Measurements from ENCODE around the gene POMT1.
A peak's percentile ranks its signal among the peaks of the same experiment; 100 is the strongest.

Gene POMT1

GRCh38 chr9:131496844-131497405 is 5.8 kb upstream of the POMT1 start:
- no peak for DNase-seq

GRCh38 chr9:131499254-131499767 is 3.4 kb upstream of the POMT1 start:
- no peak for DNase-seq

GRCh38 chr9:131500377-131500776 is 2.3 kb upstream of the POMT1 start:
- no peak for DNase-seq

DNA sequence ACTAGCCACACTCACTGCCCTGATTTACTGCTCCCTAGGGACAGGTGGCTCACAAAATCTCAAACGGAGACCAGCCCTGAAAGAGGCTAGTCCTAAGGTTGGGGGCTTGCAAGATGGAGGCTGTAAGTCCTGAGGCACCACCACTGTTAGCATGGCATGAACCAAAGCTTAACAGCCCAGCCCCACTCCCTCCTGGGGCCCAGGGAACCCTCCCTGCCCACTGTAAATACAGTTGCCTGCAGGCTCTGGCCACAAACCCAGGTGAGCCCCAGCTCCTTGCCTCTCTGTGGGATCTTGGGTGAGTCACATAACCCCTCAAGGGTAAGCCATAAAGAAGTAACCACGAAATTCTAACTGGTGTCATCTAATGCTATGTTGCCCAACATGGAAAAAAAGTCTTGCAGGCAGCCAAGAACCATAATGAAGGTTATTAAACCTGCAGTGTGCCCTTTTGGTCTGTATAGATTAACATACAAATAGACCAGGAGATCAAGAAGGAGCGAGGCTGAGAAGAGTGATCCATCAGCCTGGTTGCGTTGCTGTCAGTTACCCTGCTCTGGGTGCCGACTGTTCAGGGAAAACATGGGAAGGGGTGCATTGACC is 1.7 kb upstream of the POMT1 start:
- DNase-seq: no peak

- DNase-seq: peak; percentile 62
Measured at GRCh38 chr9:131503626-131504465, 1.1 kb downstream of the POMT1 start.

GRCh38 chr9:131505012-131505411 is 2.3 kb downstream of the POMT1 start:
- DNase-seq: no peak

- no peak for DNase-seq
Measured at GRCh38 chr9:131511416-131511815, 8.7 kb downstream of the POMT1 start.

DNA sequence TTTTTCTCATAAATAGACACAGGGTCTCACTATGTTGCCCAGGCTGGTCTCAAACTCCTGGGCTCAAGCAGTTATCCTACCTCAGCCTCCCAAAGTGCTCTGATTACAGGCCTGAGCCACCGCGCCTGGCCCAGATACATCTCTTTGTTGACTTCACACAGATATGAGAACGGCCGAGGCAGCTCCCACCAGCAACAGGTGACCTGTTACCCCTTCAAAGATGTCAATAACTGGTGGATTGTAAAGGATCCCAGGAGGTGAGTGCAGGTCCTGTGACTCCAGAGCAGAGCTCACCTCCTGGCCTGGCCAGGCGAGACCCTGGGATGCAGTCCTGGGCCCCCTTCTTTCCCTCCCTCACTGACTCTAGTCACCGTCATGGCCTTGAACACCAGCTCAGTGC is 9.2 kb downstream of the POMT1 start:
- no peak for DNase-seq

GRCh38 chr9:131513177-131513576 is 10.5 kb downstream of the POMT1 start:
- no peak for DNase-seq

DNA sequence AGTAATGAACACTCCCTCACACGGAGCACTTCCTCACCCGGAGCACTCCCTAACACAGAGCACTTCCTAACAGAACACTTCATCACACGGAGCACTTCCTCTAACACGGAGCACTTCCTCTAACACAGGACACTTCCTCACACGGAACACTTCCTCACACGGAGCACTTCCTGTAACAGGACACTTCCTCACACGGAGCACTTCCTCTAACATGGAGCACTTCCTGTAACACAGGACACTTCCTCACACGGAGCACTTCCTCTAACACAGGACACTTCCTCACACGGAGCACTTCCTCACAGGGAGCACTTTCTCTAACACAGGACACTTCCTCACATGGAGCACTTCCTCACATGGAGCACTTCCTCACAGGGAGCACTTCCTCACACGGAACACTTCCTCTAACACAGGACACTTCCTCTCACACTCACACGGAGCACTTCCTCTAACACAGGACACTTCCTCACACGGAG is 12.9 kb downstream of the POMT1 start:
- peak; percentile 11 for DNase-seq

GRCh38 chr9:131516100-131516499 is 13.4 kb downstream of the POMT1 start:
- peak; percentile 11 for DNase-seq

- DNase-seq: no peak
Measured at GRCh38 chr9:131516930-131517329, 14.2 kb downstream of the POMT1 start.

- DNase-seq: no peak
Measured at GRCh38 chr9:131517761-131518190, 15.1 kb downstream of the POMT1 start.

GRCh38 chr9:131518553-131518952 is 15.8 kb downstream of the POMT1 start:
- no peak for DNase-seq

DNA sequence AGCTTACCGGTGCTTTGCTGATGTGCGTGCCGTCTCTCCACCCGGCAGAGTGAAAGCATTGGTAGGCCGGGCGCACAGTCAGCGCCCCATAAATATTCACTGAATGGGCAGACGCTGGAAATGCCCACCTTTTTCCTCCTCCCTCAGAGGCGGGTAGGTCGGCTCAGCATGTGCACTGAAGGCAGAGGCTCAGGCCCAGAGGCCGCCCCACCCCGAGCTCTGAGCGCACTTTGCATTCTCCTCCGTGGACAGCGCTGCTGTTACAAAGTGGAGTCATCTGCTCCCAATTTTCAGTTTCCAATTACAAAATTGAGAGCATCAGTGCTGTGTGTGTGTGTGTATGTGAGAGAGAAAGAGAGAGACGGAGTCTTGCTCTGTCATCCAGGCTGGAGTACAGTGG is 17.8 kb downstream of the POMT1 start:
- no peak for DNase-seq

DNA sequence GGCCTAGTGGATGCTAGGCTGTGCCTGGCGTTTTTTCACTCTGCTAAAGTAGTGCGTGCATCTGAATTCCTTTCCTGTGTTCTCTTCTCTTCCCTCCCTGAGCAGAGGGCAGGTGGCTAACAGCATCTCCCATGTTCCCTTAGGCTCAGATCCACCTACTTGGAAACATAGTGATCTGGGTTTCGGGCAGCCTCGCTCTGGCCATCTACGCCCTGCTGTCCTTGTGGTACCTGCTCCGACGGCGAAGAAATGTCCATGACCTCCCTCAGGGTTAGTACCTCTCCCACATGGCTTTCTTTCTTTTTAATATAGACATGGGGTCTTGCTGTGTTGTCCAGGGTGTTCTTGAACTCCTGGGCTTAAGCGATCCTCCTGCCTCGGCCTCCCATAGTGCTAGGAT is 18.5 kb downstream of the POMT1 start:
- no peak for DNase-seq

DNA sequence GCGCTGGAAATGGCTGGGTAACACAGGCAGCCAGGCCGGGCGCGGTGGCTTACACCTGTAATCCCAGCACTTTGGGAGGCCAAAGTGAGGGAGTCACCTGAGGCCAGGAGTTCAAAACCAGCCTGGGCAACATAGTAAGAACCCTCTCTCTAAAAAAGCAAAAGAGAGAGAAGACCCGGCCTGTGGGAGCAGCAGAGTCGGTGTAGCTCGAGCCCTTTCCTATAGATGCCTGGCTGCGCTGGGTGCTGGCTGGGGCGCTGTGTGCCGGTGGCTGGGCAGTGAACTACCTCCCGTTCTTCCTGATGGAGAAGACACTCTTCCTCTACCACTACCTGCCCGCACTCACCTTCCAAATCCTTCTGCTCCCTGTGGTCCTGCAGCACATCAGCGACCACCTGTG is 19.1 kb downstream of the POMT1 start:
- DNase-seq: no peak

DNA sequence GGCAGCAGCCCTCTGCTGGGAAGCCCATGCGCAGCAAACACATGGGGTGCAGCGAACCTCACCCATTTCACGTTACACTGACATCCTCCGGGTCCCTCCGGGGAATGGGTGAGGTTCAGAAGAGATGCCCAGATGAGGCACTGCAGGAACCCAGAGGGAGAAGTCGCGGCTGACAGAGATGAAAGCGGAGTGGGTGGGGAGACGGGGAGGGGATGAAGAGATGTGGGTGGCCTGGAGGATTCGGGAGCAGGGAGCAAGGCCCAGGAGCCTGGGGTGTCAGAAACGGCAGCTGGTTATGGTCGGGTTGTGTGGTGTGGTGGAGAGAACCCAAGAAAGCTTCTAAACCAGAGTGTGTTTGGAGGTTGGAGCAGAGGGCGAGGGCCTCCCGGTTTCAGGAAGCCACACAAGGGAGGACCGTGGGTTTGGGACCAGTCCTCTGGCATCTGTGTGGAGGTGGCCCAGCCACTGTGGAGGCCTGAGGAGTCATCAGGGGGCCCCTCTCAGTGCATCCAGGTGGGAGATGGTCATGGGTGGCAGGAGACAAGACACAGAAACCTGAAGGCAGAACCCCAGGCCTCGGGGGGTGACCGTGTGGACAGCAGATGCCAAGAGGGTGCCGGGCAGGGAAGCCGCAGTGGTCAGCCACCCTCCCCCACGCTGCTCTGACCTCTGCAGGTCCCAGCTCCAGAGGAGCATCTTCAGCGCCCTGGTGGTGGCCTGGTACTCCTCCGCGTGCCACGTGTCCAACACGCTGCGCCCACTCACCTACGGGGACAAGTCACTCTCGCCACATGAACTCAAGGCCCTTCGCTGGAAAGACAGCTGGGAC is 19.8 kb downstream of the POMT1 start:
- no peak for DNase-seq

GRCh38 chr9:131523086-131523388 is 20.3 kb downstream of the POMT1 start:
- DNase-seq: no peak

DNA sequence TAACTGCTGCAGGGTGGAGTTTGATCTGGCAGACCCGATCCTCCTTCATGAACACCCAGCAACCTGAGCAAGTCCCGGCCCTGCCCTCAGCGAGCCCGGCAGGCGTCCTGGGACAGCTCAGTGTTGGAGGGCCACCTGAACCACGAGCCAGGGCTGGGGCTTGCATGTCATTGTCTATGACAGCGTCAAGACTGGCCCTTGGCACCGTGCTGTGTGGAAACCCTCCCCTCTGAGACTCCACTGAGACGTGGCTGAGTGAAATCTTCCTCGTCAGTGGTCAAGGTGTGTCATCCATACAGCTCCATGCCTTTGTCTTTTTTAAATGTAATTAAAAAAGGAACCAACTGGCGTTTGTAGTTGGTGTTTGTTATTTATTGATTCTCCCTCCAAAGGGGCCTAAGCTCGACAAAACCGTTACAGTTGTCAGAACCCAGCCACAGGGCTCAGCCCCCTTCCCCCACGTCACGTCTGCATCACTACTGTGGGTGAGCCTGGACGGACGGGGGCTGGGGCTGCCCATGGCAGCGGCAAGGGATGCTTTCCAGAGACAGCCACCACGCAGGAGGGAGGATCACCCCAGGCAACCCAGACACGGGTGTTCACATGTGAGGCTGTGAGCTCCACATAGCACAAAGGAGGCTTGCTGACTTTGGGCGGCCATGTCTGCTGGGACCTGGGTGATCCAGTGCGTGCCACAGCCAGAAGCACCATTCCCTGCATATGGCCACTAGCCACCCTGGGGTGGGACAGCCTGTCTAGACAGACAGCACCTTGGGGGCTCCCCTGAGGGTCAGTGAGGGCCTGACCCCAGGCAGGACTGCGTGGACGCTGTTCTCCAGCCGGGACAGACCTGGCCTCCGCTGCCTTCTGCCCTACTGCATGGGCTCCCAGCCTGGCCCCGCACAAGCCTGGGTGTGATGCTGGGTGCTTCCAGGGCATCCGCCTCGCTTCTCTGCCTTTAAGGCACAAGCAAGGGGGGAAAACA is 21.0 kb downstream of the POMT1 start:
- no peak for DNase-seq

GRCh38 chr9:131524665-131525315 is 22.1 kb downstream of the POMT1 start:
- DNase-seq: no peak
